Anterior cingulate cortex (tissue), 58 donors: ENCODE data around the gene HSPB7.
"Not testable (repeated sequence)": the region's sequence is repeated elsewhere in the genome, so short reads cannot be mapped to it uniquely, and the experiment has no call there.

Experiments used
- DNase-seq, 58 donors: peaks; one replicate each; lab custom pipeline; 2025; lab: John Stamatoyannopoulos, UW

HSPB7 gene

GRCh38 chr1:15989776-15990175 lies 28.1 kb downstream of the HSPB7 start:
- no peak for DNase-seq

GRCh38 chr1:15988856-15989736 lies 28.7 kb downstream of the HSPB7 start:
- DNase-seq: no peak

- DNase-seq: no peak
These were observed 32.1 kb downstream of the HSPB7 start for GRCh38 chr1:15985611-15986297.

GRCh38 chr1:15983275-15983674 lies 34.6 kb downstream of the HSPB7 start:
- DNase-seq: no peak

GRCh38 chr1:15981679-15982078 lies 36.2 kb downstream of the HSPB7 start:
- DNase-seq: no peak

GRCh38 chr1:15977947-15978346 lies 39.9 kb downstream of the HSPB7 start:
- not testable (repeated sequence) for DNase-seq

- peak; percentile 33 to 94 (median 84) for DNase-seq
These were observed 41.8 kb downstream of the HSPB7 start, which contains the start of gene ZBTB17 for GRCh38 chr1:15975805-15976680. Gene ZBTB17 (minus strand): TSS chr1:15976101. CDS start chr1:15948495, 27,606 bp downstream.

- DNase-seq: peak in 51 of 58 donors; percentile 23 to 87 (median 70)
These were observed 42.5 kb downstream of the HSPB7 start for GRCh38 chr1:15975358-15975804.

GRCh38 chr1:15974855-15975254 lies 43.0 kb downstream of the HSPB7 start:
- DNase-seq: no peak

- no peak for DNase-seq
These were observed 44.1 kb downstream of the HSPB7 start for GRCh38 chr1:15973772-15974171.

GRCh38 chr1:15972409-15972808 lies 45.4 kb downstream of the HSPB7 start:
- no peak for DNase-seq

GRCh38 chr1:15970911-15971310 lies 46.9 kb downstream of the HSPB7 start:
- no peak for DNase-seq

GRCh38 chr1:15969321-15969880 lies 48.4 kb downstream of the HSPB7 start:
- no peak for DNase-seq

- peak in 6 of 58 donors; percentile 27 to 51 (median 31) for DNase-seq
These were observed 49.7 kb downstream of the HSPB7 start for GRCh38 chr1:15968172-15968571.

GRCh38 chr1:15966956-15967344 lies 50.9 kb downstream of the HSPB7 start:
- DNase-seq: no peak

GRCh38 chr1:15966081-15966955 lies 51.5 kb downstream of the HSPB7 start:
- peak in 13 of 58 donors; percentile 11 to 54 (median 31) for DNase-seq

GRCh38 chr1:15965228-15965767 lies 52.5 kb downstream of the HSPB7 start:
- DNase-seq: peak in 37 of 58 donors; percentile 11 to 84 (median 52)
